ENCODE data around the gene CAPN9.
"Not testable (repeated sequence)": the region's sequence is repeated elsewhere in the genome, so short reads cannot be mapped to it uniquely, and the experiment has no call there.

The CAPN9 gene

GRCh38 chr1:230711245-230711644, 35.9 kb upstream of the CAPN9 start:
- no peak for DNase-seq (ENCODE audit: low read depth)

- no peak for DNase-seq (ENCODE audit: low read depth)
Observed at GRCh38 chr1:230712470-230712942, 34.7 kb upstream of the CAPN9 start.

GRCh38 chr1:230713138-230713537, 34.0 kb upstream of the CAPN9 start:
- no peak for DNase-seq (ENCODE audit: low read depth)

- no peak for DNase-seq (ENCODE audit: low read depth)
Observed at GRCh38 chr1:230713547-230713914, 33.7 kb upstream of the CAPN9 start.

- peak; percentile 81 for DNase-seq (ENCODE audit: low read depth)
Observed at GRCh38 chr1:230713915-230714764, 33.0 kb upstream of the CAPN9 start, which contains the start of gene AGT. Gene AGT (minus strand): TSS chr1:230714122. CDS start chr1:230710823, 3,299 bp downstream.

- DNase-seq (ENCODE audit: low read depth) = no peak
Observed at GRCh38 chr1:230715510-230715909, 31.7 kb upstream of the CAPN9 start.

- not testable (repeated sequence) for DNase-seq (ENCODE audit: low read depth)
Observed at GRCh38 chr1:230716453-230716852, 30.7 kb upstream of the CAPN9 start.

- no peak for DNase-seq (ENCODE audit: low read depth)
Observed at GRCh38 chr1:230717251-230717650, 29.9 kb upstream of the CAPN9 start.

- not testable (repeated sequence) for DNase-seq (ENCODE audit: low read depth)
Observed at GRCh38 chr1:230721849-230722522, 25.2 kb upstream of the CAPN9 start.

- DNase-seq (ENCODE audit: low read depth) = no peak
Observed at GRCh38 chr1:230725256-230726012, 21.8 kb upstream of the CAPN9 start.

GRCh38 chr1:230728710-230729392, 18.3 kb upstream of the CAPN9 start:
- no peak for DNase-seq (ENCODE audit: low read depth)

- no peak for DNase-seq (ENCODE audit: low read depth)
Observed at GRCh38 chr1:230730977-230731376, 16.2 kb upstream of the CAPN9 start.

GRCh38 chr1:230735447-230735846, 11.7 kb upstream of the CAPN9 start:
- no peak for DNase-seq (ENCODE audit: low read depth)

GRCh38 chr1:230737622-230738262, 9.4 kb upstream of the CAPN9 start:
- no peak for DNase-seq (ENCODE audit: low read depth)

- DNase-seq (ENCODE audit: low read depth) = no peak
Observed at GRCh38 chr1:230739564-230740290, 7.5 kb upstream of the CAPN9 start.

- DNase-seq (ENCODE audit: low read depth) = no peak
Observed at GRCh38 chr1:230743899-230744298, 3.3 kb upstream of the CAPN9 start.

- DNase-seq (ENCODE audit: low read depth) = peak; percentile 13
Observed at GRCh38 chr1:230744382-230744781, 2.8 kb upstream of the CAPN9 start.

GRCh38 chr1:230745071-230745470, 2.1 kb upstream of the CAPN9 start:
- no peak for DNase-seq (ENCODE audit: low read depth)

- DNase-seq (ENCODE audit: low read depth) = no peak
Observed at GRCh38 chr1:230746617-230747016, 571 bp upstream of the CAPN9 start.

GRCh38 chr1:230747890-230748800, 957 bp downstream of the CAPN9 start:
- DNase-seq (ENCODE audit: low read depth) = no peak
